Progenitor cell of endocrine pancreas (in vitro differentiated cells): Measurements from ENCODE around the gene C3AR1. TPM values are rescaled to one million over a fixed set of nuclear protein-coding genes. Genes with fewer than 3 reads are reported as not detected.

Source experiments
- DNase-seq: peaks from one replicate; pipeline ENCODE4 v3.0.0; 2021; ENCODE audit warnings: low spot score; ENCODE audit not compliant: unreplicated experiment
- H3K27ac Mint-ChIP-seq: 2 replicates; pipeline ENCODE4 v1.8.0; 2021; ENCODE audit warnings: mild to moderate bottlenecking, moderate library complexity, mixed read lengths
- H3K27me3 Mint-ChIP-seq: 2 replicates; pipeline ENCODE4 v1.8.0; 2021; ENCODE audit warnings: mixed read lengths
- H3K36me3 Mint-ChIP-seq: 2 replicates; pipeline ENCODE4 v1.8.0; 2022; ENCODE audit warnings: mixed read lengths; ENCODE audit not compliant: insufficient read depth
- H3K4me1 Mint-ChIP-seq: 2 replicates; pipeline ENCODE4 v1.8.0; 2021; ENCODE audit warnings: low read depth, mixed read lengths
- H3K4me3 Mint-ChIP-seq: 2 replicates; pipeline ENCODE4 v1.8.0; 2021; ENCODE audit warnings: low read depth, mild to moderate bottlenecking, moderate library complexity, mixed read lengths
- H3K9me3 Mint-ChIP-seq: 2 replicates; pipeline ENCODE4 v1.8.0; 2021; ENCODE audit warnings: low read depth, mixed read lengths
- CTCF ChIP-seq: fragments of 200-600 bp; sonication (generic); IDR thresholded peaks from one replicate; pipeline ENCODE4 v1.5.0; 2021; ENCODE audit warnings: antibody characterized with exemption, mild to moderate bottlenecking; ENCODE audit not compliant: unreplicated experiment
- total RNA-seq: library from RNA; stranded (reverse); gene quantifications from 2 replicates; pipeline ENCODE4 v1.2.1, GENCODE V29; 2021

The C3AR1 gene
- total RNA-seq, 1 donor from 2014 or later, result not detected

- Mint-ChIP-seq H3K27me3 (no peaks in the 10 kb centered on the region), H3K36me3 (peaks cover 29% of the 10 kb centered on the region), H3K27ac (no peak overlapping the region), H3K9me3 (no peaks in the 10 kb centered on the region), H3K4me3 (no peak overlapping the region), H3K4me1 (no peaks in the 10 kb centered on the region)
- no peak for DNase-seq
- no peak for TF ChIP-seq CTCF
These were observed 15.4 kb downstream of the C3AR1 start for GRCh38 chr12:8050600-8051250.

GRCh38 chr12:8048906-8049305, 17.3 kb downstream of the C3AR1 start:
- no peaks in the 10 kb centered on the region for H3K4me1 Mint-ChIP-seq
- no peaks in the 10 kb centered on the region for H3K27me3 Mint-ChIP-seq
- peaks cover 38% of the 10 kb centered on the region for H3K36me3 Mint-ChIP-seq
- TF ChIP-seq CTCF, result no peak
- no peak overlapping the region for H3K27ac Mint-ChIP-seq
- H3K4me3 Mint-ChIP-seq, result no peak overlapping the region
- no peak for DNase-seq
- no peaks in the 10 kb centered on the region for H3K9me3 Mint-ChIP-seq

GRCh38 chr12:8047842-8048241, 18.3 kb downstream of the C3AR1 start:
- no peaks in the 10 kb centered on the region for H3K9me3 Mint-ChIP-seq
- H3K4me3 Mint-ChIP-seq, result no peak overlapping the region
- no peak for DNase-seq
- H3K27ac Mint-ChIP-seq, result no peak overlapping the region
- H3K27me3 Mint-ChIP-seq, result no peaks in the 10 kb centered on the region
- no peaks in the 10 kb centered on the region for H3K4me1 Mint-ChIP-seq
- H3K36me3 Mint-ChIP-seq, result peaks cover 40% of the 10 kb centered on the region
- TF ChIP-seq CTCF, result no peak

DNA sequence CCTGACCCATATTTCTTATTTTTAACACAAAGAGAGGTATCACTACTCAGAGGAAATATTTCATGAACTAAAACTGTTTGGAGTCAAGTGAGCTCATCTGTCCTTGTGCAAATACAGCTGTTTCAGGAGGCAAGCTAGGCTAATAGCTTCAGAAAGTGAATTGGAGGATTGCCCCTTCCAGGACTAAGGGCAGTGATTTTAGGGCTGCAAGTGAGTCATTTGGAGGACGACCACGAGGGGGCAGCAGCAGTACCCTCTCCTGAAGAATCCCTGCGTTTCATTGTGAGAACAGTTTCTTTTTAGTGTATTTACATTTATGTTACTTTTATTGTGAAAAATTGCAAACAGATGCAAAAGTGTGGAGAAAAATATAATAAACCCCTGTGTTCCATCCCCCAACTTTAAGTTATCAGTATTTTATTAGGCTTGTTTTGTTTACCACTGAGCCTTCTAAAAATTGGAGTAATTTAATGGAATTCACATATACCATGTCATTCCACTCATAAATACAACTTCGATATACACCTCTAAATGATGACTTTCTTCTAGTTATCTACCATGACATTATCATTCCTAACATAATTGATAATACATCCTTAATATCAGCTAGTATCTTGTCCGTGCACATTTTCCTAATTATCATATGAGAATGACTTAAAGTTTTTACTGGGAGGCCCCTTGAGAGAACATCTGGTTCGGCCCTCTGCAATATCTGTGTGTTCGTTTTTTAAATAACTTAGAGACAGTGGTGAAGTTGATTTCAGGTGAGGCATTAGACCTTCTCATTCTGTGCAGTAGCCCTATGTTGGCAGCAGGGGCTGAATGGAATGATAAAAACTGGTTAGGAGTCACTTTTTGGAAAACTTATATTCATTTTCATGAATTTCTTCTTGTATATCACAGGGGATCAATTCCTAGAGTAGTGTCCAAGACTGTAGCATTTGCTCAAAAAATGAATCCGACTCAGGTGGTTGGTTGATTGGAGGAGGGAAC, 19.9 kb downstream of the C3AR1 start:
- Mint-ChIP-seq H3K27me3 (no peaks in the 10 kb centered on the region), H3K4me1 (no peaks in the 10 kb centered on the region), H3K9me3 (no peaks in the 10 kb centered on the region), H3K4me3 (no peak overlapping the region), H3K27ac (peak overlapping the region; percentile 19), H3K36me3 (peaks cover 42% of the 10 kb centered on the region)
- peak; percentile 77 for DNase-seq
- TF ChIP-seq CTCF, result peak; percentile 97

GRCh38 chr12:8040791-8041190, 25.4 kb downstream of the C3AR1 start:
- TF ChIP-seq CTCF, result no peak
- Mint-ChIP-seq H3K9me3 (no peaks in the 10 kb centered on the region), H3K27me3 (no peaks in the 10 kb centered on the region), H3K27ac (no peak overlapping the region), H3K4me3 (no peak overlapping the region), H3K36me3 (peaks cover 24% of the 10 kb centered on the region), H3K4me1 (peaks cover 15% of the 10 kb centered on the region)
- DNase-seq, result no peak
